GM23338 (cell line): ENCODE measurements around the gene HYAL1. TPM values are rescaled to one million over a fixed set of nuclear protein-coding genes. Genes with fewer than 3 reads are reported as not detected.

Experiments used
- ATAC-seq: fragments of 200-7000 bp; cut with Tn5 transposase; 3 replicates; pipeline ENCODE4 v1.9.1; 2020
- DNase-seq: peaks from one replicate; pipeline ENCODE4 v3.0.0-alpha.2; 2015; ENCODE audit warnings: low spot score
- H2AFZ ChIP-seq: fragments of 200-600 bp; sonication (generic); 2 replicates; pipeline ENCODE4 v1.8.0; 2016; ENCODE audit warnings: antibody characterized with exemption, mild to moderate bottlenecking, moderate library complexity
- H3F3A ChIP-seq: fragments of 200-600 bp; sonication (generic); replicated peaks from 2 replicates; pipeline ENCODE4 v1.8.0; 2017; ENCODE audit warnings: antibody characterized with exemption, mixed run types, low read depth
- H3K27ac ChIP-seq: fragments of 200-600 bp; sonication (generic); 2 replicates; pipeline ENCODE4 v1.6.1; 2016; ENCODE audit warnings: low read depth
- H3K27me3 ChIP-seq: fragments of 200-600 bp; sonication (generic); 2 replicates; pipeline ENCODE4 v1.8.0; 2016; ENCODE audit warnings: mild to moderate bottlenecking, mixed run types, moderate library complexity; ENCODE audit not compliant: insufficient read depth
- H3K36me3 ChIP-seq: fragments of 200-600 bp; sonication (generic); 2 replicates; pipeline ENCODE4 v1.8.0; 2016; ENCODE audit warnings: mild to moderate bottlenecking; ENCODE audit not compliant: insufficient read depth
- H3K4me1 ChIP-seq: fragments of 200-600 bp; sonication (generic); 2 replicates; pipeline ENCODE4 v1.8.0; 2016; ENCODE audit warnings: mild to moderate bottlenecking, moderate library complexity; ENCODE audit not compliant: insufficient read depth
- H3K4me2 ChIP-seq: fragments of 200-600 bp; sonication (generic); 2 replicates; pipeline ENCODE4 v1.7.1; 2017; ENCODE audit warnings: mixed run types
- H3K4me3 ChIP-seq: fragments of 200-600 bp; sonication (generic); 2 replicates; pipeline ENCODE4 v1.6.1; 2016; ENCODE audit warnings: mixed run types
- H3K79me2 ChIP-seq: fragments of 200-600 bp; sonication (generic); replicated peaks from 2 replicates; pipeline ENCODE4 v1.8.0; 2017; ENCODE audit warnings: mild to moderate bottlenecking; ENCODE audit not compliant: insufficient read depth
- H3K9me2 ChIP-seq: fragments of 200-600 bp; sonication (generic); 2 replicates; pipeline ENCODE4 v1.8.0; 2017; ENCODE audit not compliant: insufficient read depth
- H4K20me1 ChIP-seq: fragments of 200-600 bp; sonication (generic); replicated peaks from 2 replicates; pipeline ENCODE4 v1.8.0; 2017; ENCODE audit warnings: mild to moderate bottlenecking; ENCODE audit not compliant: insufficient read depth
- H3K27ac Mint-ChIP-seq: 2 replicates; pipeline ENCODE4 v1.8.0; 2020; ENCODE audit warnings: inconsistent platforms, mild to moderate bottlenecking, moderate library complexity, mixed read lengths
- H3K27me3 Mint-ChIP-seq: 3 replicates; pipeline ENCODE4 v1.8.0; 2022; ENCODE audit warnings: low read depth, mild to moderate bottlenecking, moderate library complexity, mixed read lengths, inconsistent platforms; ENCODE audit not compliant: insufficient read depth, poor library complexity
- H3K36me3 Mint-ChIP-seq: 3 replicates; pipeline ENCODE4 v1.8.0; 2021; ENCODE audit warnings: low read depth, mild to moderate bottlenecking, inconsistent platforms, moderate library complexity, mixed read lengths
- H3K4me1 Mint-ChIP-seq: 3 replicates; pipeline ENCODE4 v1.8.0; 2020; ENCODE audit warnings: mild to moderate bottlenecking, inconsistent platforms, mixed read lengths
- H3K4me3 Mint-ChIP-seq: 3 replicates; pipeline ENCODE4 v1.8.0; 2021; ENCODE audit warnings: moderate library complexity, mild to moderate bottlenecking, inconsistent platforms, mixed read lengths
- H3K9me3 Mint-ChIP-seq: 3 replicates; pipeline ENCODE4 v1.8.0; 2020; ENCODE audit warnings: moderate library complexity, mild to moderate bottlenecking, inconsistent platforms, mixed read lengths
- CREB1 ChIP-seq: fragments of 250-450 bp; sonication (Bioruptor Pico); IDR thresholded peaks from 2 replicates; pipeline ENCODE4 v1.5.0; 2020; ENCODE audit warnings: low read depth, mild to moderate bottlenecking, moderate library complexity
- ETS1 ChIP-seq: IDR thresholded peaks from 2 replicates; pipeline ENCODE4 v1.6.1; 2016; ENCODE audit warnings: antibody characterized with exemption
- EZH2 ChIP-seq: fragments of 200-600 bp; sonication (generic); IDR thresholded peaks from one replicate; pipeline ENCODE4 v1.8.0; 2017; ENCODE audit warnings: antibody characterized with exemption, mild to moderate bottlenecking, low read depth; ENCODE audit not compliant: unreplicated experiment
- JUNB ChIP-seq: IDR thresholded peaks from one replicate; pipeline ENCODE4 v1.6.1; 2016; ENCODE audit warnings: antibody characterized with exemption; ENCODE audit not compliant: unreplicated experiment
- NANOG ChIP-seq: IDR thresholded peaks from 2 replicates; pipeline ENCODE4 v1.6.1; 2016; ENCODE audit warnings: antibody characterized with exemption, borderline replicate concordance
- ZNF114 ChIP-seq: fragments of 250-450 bp; sonication (Bioruptor Pico); IDR thresholded peaks from 2 replicates; pipeline ENCODE4 v1.5.0; 2020; ENCODE audit warnings: mild to moderate bottlenecking, moderate library complexity
- ZNF331 ChIP-seq: fragments of 250-450 bp; sonication (Bioruptor Pico); IDR thresholded peaks from 2 replicates; pipeline ENCODE4 v1.5.0; 2020; ENCODE audit warnings: low read depth, mild to moderate bottlenecking, moderate library complexity
- polyA plus RNA-seq: library from polyadenylated mRNA; unstranded; fragments of >200 nt; fragmentation: Nextera tagmentation; extraction: Ambion mirVana; gene quantifications from 2 replicates; pipeline ENCODE4 v1.2.1, GENCODE V29; 2016
- total RNA-seq: library from RNA; depleted of rRNA; stranded (reverse); fragments of >200 nt; shearing (Covaris generic); gene quantifications from 2 replicates; pipeline ENCODE4 v1.2.3, GENCODE V29; 2014
- TF ChIP-seq, protein P1 (sequence below): fragments of 250-450 bp; sonication (Bioruptor Pico); IDR thresholded peaks from 2 replicates; pipeline ENCODE4 v1.5.0; 2020; ENCODE audit warnings: mild to moderate bottlenecking, moderate library complexity

HYAL1 gene
- total and polyA plus RNA-seq, 2 experiments from 2014 or later = 2.1 to 5.0 TPM

GRCh38 chr3:50295553-50296431 lies 7.6 kb downstream of the HYAL1 start:
- Histone ChIP-seq H3K4me1 (peaks cover 20% of the 10 kb centered on the region), H3K4me3 (no peak overlapping the region), H3K27me3 (no peaks in the 10 kb centered on the region), H3K9me2 (no peaks in the 10 kb centered on the region), H3K27ac (no peak overlapping the region), H3K79me2 (peaks cover 12% of the 10 kb centered on the region), H3F3A (peaks cover 9% of the 10 kb centered on the region), H3K4me2 (no peak overlapping the region), H2AFZ (no peak overlapping the region), H4K20me1 (no peaks in the 10 kb centered on the region), H3K36me3 (no peaks in the 10 kb centered on the region)
- no peak overlapping the region for H3K4me3 Mint-ChIP-seq
- H3K27ac Mint-ChIP-seq = no peak overlapping the region
- peaks cover 25% of the 10 kb centered on the region for H3K27me3 Mint-ChIP-seq
- no peak for DNase-seq
- H3K36me3 Mint-ChIP-seq = peaks cover 7% of the 10 kb centered on the region; the same call in 2 of the 3 replicates
- H3K9me3 Mint-ChIP-seq = no peaks in the 10 kb centered on the region
- TF ChIP-seq, protein P1, sequence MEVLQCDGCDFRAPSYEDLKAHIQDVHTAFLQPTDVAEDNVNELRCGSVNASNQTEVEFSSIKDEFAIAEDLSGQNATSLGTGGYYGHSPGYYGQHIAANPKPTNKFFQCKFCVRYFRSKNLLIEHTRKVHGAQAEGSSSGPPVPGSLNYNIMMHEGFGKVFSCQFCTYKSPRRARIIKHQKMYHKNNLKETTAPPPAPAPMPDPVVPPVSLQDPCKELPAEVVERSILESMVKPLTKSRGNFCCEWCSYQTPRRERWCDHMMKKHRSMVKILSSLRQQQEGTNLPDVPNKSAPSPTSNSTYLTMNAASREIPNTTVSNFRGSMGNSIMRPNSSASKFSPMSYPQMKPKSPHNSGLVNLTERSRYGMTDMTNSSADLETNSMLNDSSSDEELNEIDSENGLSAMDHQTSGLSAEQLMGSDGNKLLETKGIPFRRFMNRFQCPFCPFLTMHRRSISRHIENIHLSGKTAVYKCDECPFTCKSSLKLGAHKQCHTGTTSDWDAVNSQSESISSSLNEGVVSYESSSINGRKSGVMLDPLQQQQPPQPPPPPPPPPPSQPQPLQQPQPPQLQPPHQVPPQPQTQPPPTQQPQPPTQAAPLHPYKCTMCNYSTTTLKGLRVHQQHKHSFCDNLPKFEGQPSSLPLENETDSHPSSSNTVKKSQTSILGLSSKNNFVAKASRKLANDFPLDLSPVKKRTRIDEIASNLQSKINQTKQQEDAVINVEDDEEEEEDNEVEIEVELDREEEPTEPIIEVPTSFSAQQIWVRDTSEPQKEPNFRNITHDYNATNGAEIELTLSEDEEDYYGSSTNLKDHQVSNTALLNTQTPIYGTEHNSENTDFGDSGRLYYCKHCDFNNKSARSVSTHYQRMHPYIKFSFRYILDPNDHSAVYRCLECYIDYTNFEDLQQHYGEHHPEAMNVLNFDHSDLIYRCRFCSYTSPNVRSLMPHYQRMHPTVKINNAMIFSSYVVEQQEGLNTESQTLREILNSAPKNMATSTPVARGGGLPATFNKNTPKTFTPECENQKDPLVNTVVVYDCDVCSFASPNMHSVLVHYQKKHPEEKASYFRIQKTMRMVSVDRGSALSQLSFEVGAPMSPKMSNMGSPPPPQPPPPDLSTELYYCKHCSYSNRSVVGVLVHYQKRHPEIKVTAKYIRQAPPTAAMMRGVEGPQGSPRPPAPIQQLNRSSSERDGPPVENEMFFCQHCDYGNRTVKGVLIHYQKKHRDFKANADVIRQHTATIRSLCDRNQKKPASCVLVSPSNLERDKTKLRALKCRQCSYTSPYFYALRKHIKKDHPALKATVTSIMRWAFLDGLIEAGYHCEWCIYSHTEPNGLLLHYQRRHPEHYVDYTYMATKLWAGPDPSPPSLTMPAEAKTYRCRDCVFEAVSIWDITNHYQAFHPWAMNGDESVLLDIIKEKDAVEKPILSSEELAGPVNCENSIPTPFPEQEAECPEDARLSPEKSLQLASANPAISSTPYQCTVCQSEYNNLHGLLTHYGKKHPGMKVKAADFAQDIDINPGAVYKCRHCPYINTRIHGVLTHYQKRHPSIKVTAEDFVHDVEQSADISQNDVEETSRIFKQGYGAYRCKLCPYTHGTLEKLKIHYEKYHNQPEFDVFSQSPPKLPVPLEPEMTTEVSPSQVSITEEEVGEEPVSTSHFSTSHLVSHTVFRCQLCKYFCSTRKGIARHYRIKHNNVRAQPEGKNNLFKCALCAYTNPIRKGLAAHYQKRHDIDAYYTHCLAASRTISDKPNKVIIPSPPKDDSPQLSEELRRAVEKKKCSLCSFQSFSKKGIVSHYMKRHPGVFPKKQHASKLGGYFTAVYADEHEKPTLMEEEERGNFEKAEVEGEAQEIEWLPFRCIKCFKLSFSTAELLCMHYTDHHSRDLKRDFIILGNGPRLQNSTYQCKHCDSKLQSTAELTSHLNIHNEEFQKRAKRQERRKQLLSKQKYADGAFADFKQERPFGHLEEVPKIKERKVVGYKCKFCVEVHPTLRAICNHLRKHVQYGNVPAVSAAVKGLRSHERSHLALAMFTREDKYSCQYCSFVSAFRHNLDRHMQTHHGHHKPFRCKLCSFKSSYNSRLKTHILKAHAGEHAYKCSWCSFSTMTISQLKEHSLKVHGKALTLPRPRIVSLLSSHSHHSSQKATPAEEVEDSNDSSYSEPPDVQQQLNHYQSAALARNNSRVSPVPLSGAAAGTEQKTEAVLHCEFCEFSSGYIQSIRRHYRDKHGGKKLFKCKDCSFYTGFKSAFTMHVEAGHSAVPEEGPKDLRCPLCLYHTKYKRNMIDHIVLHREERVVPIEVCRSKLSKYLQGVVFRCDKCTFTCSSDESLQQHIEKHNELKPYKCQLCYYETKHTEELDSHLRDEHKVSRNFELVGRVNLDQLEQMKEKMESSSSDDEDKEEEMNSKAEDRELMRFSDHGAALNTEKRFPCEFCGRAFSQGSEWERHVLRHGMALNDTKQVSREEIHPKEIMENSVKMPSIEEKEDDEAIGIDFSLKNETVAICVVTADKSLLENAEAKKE = no peak
- TF ChIP-seq ETS1 (no peak), ZNF114 (CRISPR knock-in tag) (no peak), EZH2 (no peak), NANOG (no peak), CREB1 (CRISPR knock-in tag) (no peak), JUNB (no peak), ZNF331 (no peak)
- H3K4me1 Mint-ChIP-seq = peaks cover 25% of the 10 kb centered on the region
- ATAC-seq = no peak
